Measurements from ENCODE around the gene SLC22A1.

SLC22A1 gene

DNA sequence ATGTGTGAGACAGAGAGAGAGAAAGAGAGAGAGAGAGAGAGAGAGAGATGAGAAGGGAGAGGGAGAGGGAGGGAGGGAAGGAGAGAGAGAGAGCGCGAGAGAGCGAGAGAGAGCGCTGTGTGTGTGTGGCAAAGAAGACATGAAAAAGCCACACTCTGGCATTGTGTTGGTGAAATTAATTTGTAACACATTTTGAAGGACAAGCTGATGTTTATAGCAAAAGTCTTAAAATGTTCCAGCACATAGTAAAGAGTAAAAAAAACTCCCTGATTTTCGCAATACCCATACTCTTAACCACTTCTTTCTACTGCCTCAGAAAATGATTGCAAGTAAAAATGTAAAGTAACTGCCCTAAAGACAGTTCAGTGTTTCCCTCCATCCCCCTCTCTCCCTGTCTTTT, 56.7 kb downstream of the SLC22A1 start:
- TF ChIP-seq, protein P1, sequence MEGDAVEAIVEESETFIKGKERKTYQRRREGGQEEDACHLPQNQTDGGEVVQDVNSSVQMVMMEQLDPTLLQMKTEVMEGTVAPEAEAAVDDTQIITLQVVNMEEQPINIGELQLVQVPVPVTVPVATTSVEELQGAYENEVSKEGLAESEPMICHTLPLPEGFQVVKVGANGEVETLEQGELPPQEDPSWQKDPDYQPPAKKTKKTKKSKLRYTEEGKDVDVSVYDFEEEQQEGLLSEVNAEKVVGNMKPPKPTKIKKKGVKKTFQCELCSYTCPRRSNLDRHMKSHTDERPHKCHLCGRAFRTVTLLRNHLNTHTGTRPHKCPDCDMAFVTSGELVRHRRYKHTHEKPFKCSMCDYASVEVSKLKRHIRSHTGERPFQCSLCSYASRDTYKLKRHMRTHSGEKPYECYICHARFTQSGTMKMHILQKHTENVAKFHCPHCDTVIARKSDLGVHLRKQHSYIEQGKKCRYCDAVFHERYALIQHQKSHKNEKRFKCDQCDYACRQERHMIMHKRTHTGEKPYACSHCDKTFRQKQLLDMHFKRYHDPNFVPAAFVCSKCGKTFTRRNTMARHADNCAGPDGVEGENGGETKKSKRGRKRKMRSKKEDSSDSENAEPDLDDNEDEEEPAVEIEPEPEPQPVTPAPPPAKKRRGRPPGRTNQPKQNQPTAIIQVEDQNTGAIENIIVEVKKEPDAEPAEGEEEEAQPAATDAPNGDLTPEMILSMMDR (IDR thresholded peaks at IDR 0.05; ENCODE audit: low read depth, low read length): no peak
- no peak overlapping the region for H3K4me3 ChIP-seq (replicated peaks in 1 of 2; ENCODE audit: low read depth in 2 of 2, low read length in 2 of 2)
- DNase-seq (ENCODE audit: low read depth in 2 of 2): no peak

- TF ChIP-seq, protein P1 (IDR thresholded peaks at IDR 0.05; ENCODE audit: low read depth, low read length): no peak
- no peak for DNase-seq (ENCODE audit: low read depth in 2 of 2)
- H3K4me3 ChIP-seq (replicated peaks in 1 of 2; ENCODE audit: low read depth in 2 of 2, low read length in 2 of 2): no peak overlapping the region
Measured at GRCh38 chr6:160180706-160181105, 59.1 kb downstream of the SLC22A1 start.

GRCh38 chr6:160188773-160189172, 67.2 kb downstream of the SLC22A1 start:
- peak in 1 of 2 donors; percentile 31 for DNase-seq (ENCODE audit: low read depth in 2 of 2)
- no peak overlapping the region for H3K4me3 ChIP-seq (replicated peaks in 1 of 2; ENCODE audit: low read depth in 2 of 2, low read length in 2 of 2)
- TF ChIP-seq, protein P1 (IDR thresholded peaks at IDR 0.05; ENCODE audit: low read depth, low read length): no peak

DNA sequence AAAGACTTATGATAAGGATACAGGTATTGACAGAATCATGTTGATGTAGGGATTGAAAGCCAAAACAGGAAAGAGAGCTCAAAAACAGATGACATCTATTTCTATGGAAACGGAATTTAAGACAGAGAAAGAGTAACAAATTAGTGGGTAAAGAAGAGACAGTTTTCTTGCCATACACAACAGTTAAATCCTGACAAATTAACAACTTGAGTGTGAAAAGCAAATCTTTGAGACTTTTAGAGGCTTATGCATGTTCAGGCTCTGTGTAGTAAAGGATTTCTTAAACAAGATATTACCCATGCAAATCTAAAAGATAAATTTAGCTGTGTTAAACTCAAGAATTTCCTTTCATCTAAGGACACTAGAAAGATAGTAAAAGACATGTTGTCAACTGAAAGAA, 68.5 kb downstream of the SLC22A1 start:
- no peak for DNase-seq (ENCODE audit: low read depth in 2 of 2)
- TF ChIP-seq, protein P1 (IDR thresholded peaks at IDR 0.05; ENCODE audit: low read depth, low read length): no peak
- H3K4me3 ChIP-seq (replicated peaks in 1 of 2; ENCODE audit: low read depth in 2 of 2, low read length in 2 of 2): no peak overlapping the region

DNA sequence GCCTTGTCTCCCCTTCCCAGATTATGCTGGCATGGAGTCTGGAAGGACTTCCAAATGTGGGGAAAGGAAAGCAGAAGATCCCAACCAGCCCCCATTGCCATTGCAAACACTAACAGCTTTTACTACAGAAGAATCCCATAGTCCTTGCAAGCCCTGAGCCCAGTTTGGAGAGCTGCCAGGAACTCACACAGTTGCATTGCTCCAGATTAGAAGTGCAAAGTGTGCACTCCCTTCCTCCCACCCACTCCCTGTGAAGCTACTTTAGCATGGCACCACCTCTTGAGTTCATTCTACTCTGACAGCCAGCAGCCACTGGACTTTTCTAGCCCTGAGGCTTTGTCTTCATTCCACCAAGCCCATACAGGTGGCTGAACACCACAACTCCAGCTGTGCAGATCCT, 69.4 kb downstream of the SLC22A1 start:
- TF ChIP-seq, protein P1 (IDR thresholded peaks at IDR 0.05; ENCODE audit: low read depth, low read length): no peak
- no peak overlapping the region for H3K4me3 ChIP-seq (replicated peaks in 1 of 2; ENCODE audit: low read depth in 2 of 2, low read length in 2 of 2)
- DNase-seq (ENCODE audit: low read depth in 2 of 2): no peak

- no peak overlapping the region for H3K4me3 ChIP-seq (replicated peaks in 1 of 2; ENCODE audit: low read depth in 2 of 2, low read length in 2 of 2)
- DNase-seq (ENCODE audit: low read depth in 2 of 2): no peak
- TF ChIP-seq, protein P1 (IDR thresholded peaks at IDR 0.05; ENCODE audit: low read depth, low read length): no peak
Measured at GRCh38 chr6:160192840-160193239, 71.2 kb downstream of the SLC22A1 start.

DNA sequence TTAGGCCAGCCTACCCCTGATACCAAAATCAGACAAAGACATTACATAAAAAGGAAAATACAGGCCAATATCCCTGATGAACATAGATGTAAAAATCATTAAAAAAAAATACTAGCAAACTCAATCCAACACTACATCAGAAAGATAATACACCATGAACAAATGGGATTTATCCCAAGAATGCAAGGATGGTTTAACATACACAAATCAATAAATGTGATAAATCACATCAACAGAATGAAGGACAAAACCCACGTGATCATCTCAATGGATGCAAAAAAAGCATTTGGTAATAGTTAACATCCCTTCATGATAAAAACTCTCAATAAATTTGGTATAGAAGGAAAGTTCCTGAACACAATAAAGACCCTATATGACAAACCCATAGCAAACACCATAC, 73.2 kb downstream of the SLC22A1 start:
- no peak overlapping the region for H3K4me3 ChIP-seq (replicated peaks in 1 of 2; ENCODE audit: low read depth in 2 of 2, low read length in 2 of 2)
- no peak for DNase-seq (ENCODE audit: low read depth in 2 of 2)
- TF ChIP-seq, protein P1 (IDR thresholded peaks at IDR 0.05; ENCODE audit: low read depth, low read length): no peak

Data from cardiac fibroblast (primary cell).